HG03457 (cell line): Measurements from ENCODE around the gene CHMP5.
"Not testable (repeated sequence)": the region's sequence is repeated elsewhere in the genome, so short reads cannot be mapped to it uniquely, and the experiment has no call there.

Experiments used
- ATAC-seq: cut with Tn5 transposase; IDR thresholded peaks from one replicate; pipeline ENCODE4 v1.9.1; 2021; ENCODE audit warnings: moderate number of reproducible peaks; ENCODE audit not compliant: unreplicated experiment

CHMP5 gene

DNA sequence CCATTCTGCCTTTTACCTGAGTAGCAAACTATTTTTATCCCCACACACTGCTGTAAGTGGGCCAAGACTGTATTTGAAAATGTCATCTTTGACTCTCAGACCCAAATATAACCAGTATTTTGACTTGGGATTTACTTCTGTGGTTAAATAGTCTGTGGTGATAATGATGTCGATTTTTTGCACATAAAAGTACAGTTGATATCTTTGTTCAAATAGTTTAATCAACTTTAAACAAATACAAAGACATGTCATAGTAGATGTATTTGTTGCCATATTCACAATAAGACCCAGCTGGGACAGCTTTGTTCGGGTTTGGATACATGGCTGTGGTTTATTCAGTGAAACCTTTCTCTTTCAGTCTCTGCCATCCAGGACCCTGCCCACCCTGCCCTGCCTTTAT is 45.9 kb downstream of the CHMP5 start:
- ATAC-seq: no peak

DNA sequence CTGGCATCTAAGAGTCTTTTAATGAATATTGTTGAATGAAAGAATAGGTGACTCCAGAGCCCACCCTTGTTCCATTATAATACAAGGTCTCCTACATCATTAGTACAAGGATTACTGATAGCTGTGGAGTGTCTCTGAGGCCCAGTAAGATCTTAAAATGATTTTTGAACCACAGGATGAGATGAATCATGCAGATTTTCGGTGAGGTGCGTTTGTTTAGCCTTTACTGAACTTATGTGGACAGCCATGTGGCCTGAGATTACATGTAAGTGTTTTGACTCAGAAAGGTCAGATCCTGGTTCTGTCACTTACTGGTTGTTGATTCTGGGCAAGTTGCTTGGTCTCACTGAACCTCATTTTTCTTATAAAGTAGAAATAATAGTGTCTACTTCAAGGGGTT is 47.1 kb downstream of the CHMP5 start:
- no peak for ATAC-seq

DNA sequence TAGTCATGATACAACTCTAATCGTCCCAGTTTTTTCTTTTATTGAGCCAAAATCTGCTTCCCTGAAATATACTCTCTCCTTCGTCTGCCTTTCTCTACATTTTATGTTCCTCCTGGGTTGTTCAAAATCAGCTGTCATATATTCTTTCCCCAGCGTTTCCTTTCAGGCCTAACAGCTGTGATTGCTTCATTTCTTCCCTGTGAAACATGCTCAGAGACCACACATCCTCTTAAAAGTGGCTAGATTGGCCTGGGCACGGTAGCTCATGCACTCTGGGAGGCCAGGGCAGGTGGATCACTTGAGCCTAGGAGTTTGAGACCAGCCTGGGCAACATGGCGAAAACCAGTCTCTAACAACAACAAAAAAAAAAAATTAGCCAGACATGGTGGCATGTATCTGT is 50.5 kb downstream of the CHMP5 start:
- no peak for ATAC-seq

DNA sequence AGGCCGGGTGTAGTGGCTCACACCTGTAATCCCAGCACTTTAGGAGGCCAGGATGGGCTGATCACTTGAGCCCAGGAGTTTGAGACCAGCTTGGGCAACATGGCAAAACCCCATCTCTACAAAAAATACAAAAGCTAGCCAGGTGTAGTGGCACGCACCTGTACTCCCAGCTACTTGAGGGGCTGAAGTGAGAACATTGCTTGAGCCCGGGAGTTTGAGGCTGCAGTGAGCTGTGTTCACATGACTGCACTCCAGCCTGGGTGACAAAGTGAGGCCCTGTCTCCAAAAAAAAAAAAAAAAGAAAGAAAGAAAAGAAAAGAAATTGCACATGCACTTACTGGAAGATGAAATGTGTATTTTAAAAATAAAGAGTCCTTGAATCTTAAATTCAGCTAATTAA is 52.3 kb downstream of the CHMP5 start:
- not testable (repeated sequence) for ATAC-seq

DNA sequence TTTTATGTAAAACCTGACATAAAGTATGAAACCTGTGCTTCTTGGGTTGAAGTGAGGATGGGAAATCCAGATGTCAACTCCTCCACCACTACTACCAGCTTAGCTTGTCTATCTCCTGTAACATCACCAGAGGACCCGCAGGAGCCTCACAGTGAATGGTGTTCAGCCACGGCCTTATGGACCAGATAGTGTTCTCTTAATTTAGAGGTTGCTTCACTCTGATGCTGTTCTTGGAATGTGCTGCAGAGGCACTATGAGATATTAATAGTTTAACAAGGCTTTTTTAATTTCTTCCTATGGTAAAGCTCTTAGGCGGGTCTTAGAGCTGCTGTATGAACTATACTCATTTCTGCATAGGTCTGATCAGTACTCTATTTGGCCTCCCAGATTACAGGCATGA is 53.4 kb downstream of the CHMP5 start:
- ATAC-seq: no peak

DNA sequence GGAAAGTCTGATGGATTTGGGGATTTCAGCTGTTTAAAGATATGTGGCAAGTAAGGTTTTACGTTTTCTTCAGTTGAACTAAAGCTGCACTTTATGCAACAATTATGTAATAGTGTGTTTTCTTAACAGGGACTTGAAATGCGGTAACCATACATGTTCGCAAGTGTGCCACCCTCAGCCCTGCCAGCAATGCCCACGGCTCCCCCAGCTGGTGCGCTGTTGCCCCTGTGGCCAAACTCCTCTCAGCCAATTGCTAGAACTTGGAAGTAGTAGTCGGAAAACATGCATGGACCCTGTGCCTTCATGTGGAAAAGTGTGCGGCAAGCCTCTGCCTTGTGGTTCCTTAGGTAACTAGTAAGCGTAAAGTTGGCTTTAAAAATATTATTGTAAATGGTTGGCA is 53.9 kb downstream of the CHMP5 start:
- ATAC-seq: no peak

DNA sequence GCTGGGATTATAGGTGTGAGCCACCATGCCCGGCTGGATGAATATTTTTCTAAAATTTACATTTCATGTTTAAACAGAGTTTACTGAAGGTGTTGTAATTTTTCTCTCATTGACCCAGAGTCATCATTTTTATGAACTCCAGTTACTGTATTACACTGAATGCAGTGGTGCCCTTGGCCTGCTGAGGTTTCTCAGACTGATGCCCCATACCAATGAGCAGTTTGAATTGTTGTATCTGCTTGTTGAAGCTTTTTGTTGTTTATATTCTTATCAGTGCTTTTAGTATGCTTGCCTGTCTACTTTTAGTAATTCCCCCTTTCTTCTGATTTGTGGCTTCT is 55.4 kb downstream of the CHMP5 start:
- no peak for ATAC-seq

DNA sequence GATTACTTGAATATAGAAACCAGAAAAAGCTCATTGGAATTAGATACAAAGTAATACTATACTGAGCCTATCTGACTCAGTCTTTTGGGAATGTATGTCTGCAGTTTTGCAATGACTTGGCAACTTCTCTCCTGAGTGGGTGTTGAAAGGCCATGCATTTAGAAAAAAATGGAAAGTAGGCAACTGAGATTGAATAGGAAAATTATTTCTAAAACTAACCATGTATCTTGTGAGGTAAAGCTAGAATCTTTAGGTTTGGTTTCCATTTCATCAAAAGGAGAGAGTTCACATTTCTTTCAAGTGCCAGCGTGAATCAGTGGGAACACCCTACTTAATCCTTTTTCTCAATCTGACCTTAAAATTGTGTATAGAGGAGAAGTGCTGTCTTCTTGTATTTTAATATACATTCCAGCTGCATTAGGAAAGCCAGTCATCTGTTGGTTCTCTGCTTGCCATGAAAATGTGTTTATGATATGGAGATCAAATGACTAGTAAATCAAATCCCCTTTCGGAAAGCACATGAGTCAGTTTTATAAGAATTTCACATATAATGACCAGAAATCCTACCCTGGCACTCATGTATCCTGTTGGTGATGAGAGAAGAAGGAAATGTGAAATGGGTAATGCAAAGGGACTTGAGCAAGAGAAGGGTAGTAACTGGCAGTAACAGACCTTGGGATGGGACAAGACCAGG is 55.9 kb downstream of the CHMP5 start:
- ATAC-seq: no peak

DNA sequence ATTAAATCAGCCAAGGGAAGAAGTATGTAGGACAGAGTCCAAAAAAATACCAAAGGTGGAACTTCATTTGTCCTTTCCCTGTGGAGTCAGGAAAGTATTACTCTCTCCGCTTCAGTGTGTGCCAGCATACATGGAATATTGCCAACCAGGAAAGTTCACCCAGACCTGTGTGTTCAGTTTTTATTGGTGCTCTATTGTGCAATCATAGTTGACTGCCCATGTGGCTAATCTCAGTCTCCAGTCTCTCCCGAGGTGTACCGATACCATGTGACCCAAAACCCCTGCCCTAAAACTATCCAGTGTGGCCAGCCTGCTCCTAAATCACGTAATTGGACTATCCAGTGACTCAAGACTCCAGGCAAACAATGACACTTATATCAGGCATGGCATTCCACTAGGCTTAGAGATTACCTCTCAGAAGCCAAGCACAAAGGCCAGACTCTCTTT is 64.3 kb downstream of the CHMP5 start:
- no peak for ATAC-seq

DNA sequence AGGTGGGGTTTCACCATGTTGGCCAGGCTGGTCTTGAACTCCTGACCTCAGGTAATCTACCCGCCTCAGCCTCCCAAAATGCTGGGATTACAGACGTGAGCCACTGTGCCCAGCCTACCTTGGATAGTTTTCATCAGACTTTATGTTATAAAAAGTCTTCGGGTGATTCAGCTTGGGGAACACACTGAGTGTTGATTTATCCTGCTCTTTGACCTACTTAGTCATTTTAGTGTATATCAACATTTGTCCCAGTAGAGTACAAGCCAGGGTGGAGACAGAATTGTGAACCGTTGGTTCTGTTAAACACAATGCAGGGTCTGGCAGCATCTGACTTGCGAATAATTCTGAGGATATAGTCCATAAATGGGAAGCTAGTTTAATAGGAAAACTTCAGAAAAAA is 65.1 kb downstream of the CHMP5 start:
- ATAC-seq: no peak

DNA sequence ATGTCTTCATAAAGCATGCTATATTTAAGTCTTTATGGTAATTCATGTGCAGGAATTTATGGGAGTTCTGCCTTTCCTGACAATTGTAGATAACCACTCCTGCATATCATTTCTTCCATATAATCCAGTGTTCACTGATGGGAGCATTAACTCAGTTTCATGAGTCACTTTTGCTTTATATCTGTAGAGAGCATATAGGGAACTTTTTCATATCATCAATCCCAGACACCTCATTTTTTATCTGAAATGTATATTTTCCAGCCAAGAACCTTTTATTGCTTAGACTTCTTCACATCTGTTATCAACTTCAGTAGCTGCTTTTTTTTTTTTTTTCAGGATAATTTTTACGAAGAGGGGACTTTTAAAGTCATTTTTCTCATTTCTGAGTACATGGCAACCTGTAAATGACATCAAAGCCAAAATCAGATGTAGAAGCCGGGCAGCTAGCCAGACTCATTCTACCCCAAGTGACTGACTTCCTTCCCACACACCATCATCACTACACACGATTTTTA is 66.6 kb downstream of the CHMP5 start:
- ATAC-seq: no peak
